Measurements from ENCODE around the gene PI4KA.

DNA sequence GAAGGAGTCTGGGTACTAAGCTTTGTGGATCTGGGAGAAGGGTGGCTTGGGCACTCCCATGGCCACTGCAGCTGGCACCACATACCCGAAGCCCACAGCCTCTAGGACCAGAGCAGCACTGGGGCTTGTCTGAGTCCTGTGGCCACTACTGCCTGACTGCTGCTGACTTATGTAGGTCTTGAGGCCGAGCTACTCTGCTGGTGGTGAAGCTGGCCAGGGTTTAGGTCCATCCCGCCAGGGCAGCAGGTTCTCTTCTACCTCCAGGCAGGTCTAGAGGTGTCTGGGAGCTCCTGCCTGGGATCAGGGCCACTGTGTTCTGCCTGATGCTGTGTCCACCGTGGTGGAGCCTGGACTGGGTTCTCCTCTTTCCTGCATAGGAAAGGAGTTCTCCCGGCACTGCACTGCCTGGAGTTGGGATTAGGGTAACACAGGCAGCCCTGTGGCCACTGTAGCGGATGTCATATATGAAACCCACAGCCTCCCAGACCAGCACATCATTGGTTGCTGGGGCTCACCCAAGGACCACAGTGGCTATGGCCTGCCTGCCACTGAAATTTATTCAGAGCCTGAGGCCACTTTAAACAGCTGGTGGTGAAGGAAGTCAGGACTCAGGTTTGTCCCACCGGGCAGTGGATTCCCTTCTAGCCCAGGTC is 194.5 kb downstream of the PI4KA start:
- TF ChIP-seq, protein P1, sequence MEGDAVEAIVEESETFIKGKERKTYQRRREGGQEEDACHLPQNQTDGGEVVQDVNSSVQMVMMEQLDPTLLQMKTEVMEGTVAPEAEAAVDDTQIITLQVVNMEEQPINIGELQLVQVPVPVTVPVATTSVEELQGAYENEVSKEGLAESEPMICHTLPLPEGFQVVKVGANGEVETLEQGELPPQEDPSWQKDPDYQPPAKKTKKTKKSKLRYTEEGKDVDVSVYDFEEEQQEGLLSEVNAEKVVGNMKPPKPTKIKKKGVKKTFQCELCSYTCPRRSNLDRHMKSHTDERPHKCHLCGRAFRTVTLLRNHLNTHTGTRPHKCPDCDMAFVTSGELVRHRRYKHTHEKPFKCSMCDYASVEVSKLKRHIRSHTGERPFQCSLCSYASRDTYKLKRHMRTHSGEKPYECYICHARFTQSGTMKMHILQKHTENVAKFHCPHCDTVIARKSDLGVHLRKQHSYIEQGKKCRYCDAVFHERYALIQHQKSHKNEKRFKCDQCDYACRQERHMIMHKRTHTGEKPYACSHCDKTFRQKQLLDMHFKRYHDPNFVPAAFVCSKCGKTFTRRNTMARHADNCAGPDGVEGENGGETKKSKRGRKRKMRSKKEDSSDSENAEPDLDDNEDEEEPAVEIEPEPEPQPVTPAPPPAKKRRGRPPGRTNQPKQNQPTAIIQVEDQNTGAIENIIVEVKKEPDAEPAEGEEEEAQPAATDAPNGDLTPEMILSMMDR (IDR thresholded peaks at IDR 0.05), result no peak
- no peak for TF ChIP-seq POLR2A (IDR thresholded peaks at IDR 0.05)
